ENCODE measurements around the gene FXN. TPM values are rescaled to one million over a fixed set of nuclear protein-coding genes. Genes with fewer than 3 reads are reported as not detected.
A peak's percentile ranks its signal among the peaks of the same experiment; 100 is the strongest.

Gene FXN
- total and polyA plus RNA-seq, 4 donors: 5.0 to 18.1 (median 12.8) TPM

- no CpG with 5 or more reads among the region's 2 CpGs for WGBS (ENCODE audit: insufficient coverage)
- no peaks in the 10 kb centered on the region for H3K27me3 ChIP-seq (ENCODE audit: control insufficient read depth, insufficient read depth, low read length)
- no peak for DNase-seq (ENCODE audit: low read depth in 4 of 6, low spot score in 6 of 6)
- no peaks in the 10 kb centered on the region for H3K4me1 ChIP-seq (ENCODE audit: control insufficient read depth, insufficient read depth, low read length)
- peaks cover 8% of the 10 kb centered on the region for H3K36me3 ChIP-seq (ENCODE audit: control insufficient read depth, insufficient read depth, low read length)
- no peak overlapping the region for H3K27ac ChIP-seq (ENCODE audit: low read depth, low read length)
- H3K9me3 ChIP-seq (ENCODE audit: control insufficient read depth, insufficient read depth, low read length): no peaks in the 10 kb centered on the region
- no peak overlapping the region for H3K4me3 ChIP-seq (ENCODE audit: low read depth, low read length)
Observed at GRCh38 chr9:69074801-69075200, 39.2 kb downstream of the FXN start.

DNA sequence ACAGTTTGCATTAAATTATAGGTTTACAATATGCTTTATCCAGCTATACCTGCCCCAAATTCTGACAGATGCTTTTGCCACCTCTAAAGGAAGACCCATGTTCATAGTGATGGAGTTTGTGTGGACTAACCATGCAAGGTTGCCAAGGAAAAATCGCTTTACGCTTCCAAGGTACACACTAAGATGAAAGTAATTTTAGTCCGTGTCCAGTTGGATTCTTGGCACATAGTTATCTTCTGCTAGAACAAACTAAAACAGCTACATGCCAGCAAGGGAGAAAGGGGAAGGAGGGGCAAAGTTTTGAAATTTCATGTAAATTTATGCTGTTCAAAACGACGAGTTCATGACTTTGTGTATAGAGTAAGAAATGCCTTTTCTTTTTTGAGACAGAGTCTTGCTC is 41.0 kb downstream of the FXN start:
- H3K27ac ChIP-seq (ENCODE audit: low read depth, low read length): no peak overlapping the region
- WGBS (ENCODE audit: insufficient coverage): 65% methylated on average over 2 of the region's 5 CpGs
- peak in 1 of 6 donors; percentile 22 for DNase-seq (ENCODE audit: low read depth in 4 of 6, low spot score in 6 of 6)

GRCh38 chr9:69078069-69078468 is 42.5 kb downstream of the FXN start:
- Histone ChIP-seq H3K4me1 (ENCODE audit: control insufficient read depth, insufficient read depth, low read length) (no peaks in the 10 kb centered on the region), H3K27ac (ENCODE audit: low read depth, low read length) (no peak overlapping the region), H3K4me3 (ENCODE audit: low read depth, low read length) (no peak overlapping the region), H3K27me3 (ENCODE audit: control insufficient read depth, insufficient read depth, low read length) (no peaks in the 10 kb centered on the region), H3K36me3 (ENCODE audit: control insufficient read depth, insufficient read depth, low read length) (no peaks in the 10 kb centered on the region), H3K9me3 (ENCODE audit: control insufficient read depth, insufficient read depth, low read length) (no peaks in the 10 kb centered on the region)
- 35% methylated on average over 2 of the region's 2 CpGs for WGBS (ENCODE audit: insufficient coverage)
- no peak for DNase-seq (ENCODE audit: low read depth in 4 of 6, low spot score in 6 of 6)

More for the DNA sequence above, 41.0 kb downstream of the FXN start:
- Histone ChIP-seq H3K9me3 (ENCODE audit: control insufficient read depth, insufficient read depth, low read length) (no peaks in the 10 kb centered on the region), H3K4me3 (ENCODE audit: low read depth, low read length) (no peak overlapping the region), H3K36me3 (ENCODE audit: control insufficient read depth, insufficient read depth, low read length) (no peaks in the 10 kb centered on the region), H3K27me3 (ENCODE audit: control insufficient read depth, insufficient read depth, low read length) (no peaks in the 10 kb centered on the region), H3K4me1 (ENCODE audit: control insufficient read depth, insufficient read depth, low read length) (no peaks in the 10 kb centered on the region)

GRCh38 chr9:69078581-69078980 is 43.0 kb downstream of the FXN start:
- Histone ChIP-seq H3K27ac (ENCODE audit: low read depth, low read length) (no peak overlapping the region), H3K9me3 (ENCODE audit: control insufficient read depth, insufficient read depth, low read length) (no peaks in the 10 kb centered on the region), H3K27me3 (ENCODE audit: control insufficient read depth, insufficient read depth, low read length) (no peaks in the 10 kb centered on the region), H3K4me3 (ENCODE audit: low read depth, low read length) (no peak overlapping the region), H3K4me1 (ENCODE audit: control insufficient read depth, insufficient read depth, low read length) (no peaks in the 10 kb centered on the region), H3K36me3 (ENCODE audit: control insufficient read depth, insufficient read depth, low read length) (no peaks in the 10 kb centered on the region)
- peak in 1 of 6 donors; percentile 20 for DNase-seq (ENCODE audit: low read depth in 4 of 6, low spot score in 6 of 6)
- 17% methylated on average over 1 of the region's 1 CpG for WGBS (ENCODE audit: insufficient coverage)

- Histone ChIP-seq H3K27ac (ENCODE audit: low read depth, low read length) (no peak overlapping the region), H3K4me1 (ENCODE audit: control insufficient read depth, insufficient read depth, low read length) (no peaks in the 10 kb centered on the region), H3K9me3 (ENCODE audit: control insufficient read depth, insufficient read depth, low read length) (no peaks in the 10 kb centered on the region), H3K36me3 (ENCODE audit: control insufficient read depth, insufficient read depth, low read length) (no peaks in the 10 kb centered on the region), H3K27me3 (ENCODE audit: control insufficient read depth, insufficient read depth, low read length) (no peaks in the 10 kb centered on the region), H3K4me3 (ENCODE audit: low read depth, low read length) (no peak overlapping the region)
- no peak for DNase-seq (ENCODE audit: low read depth in 4 of 6, low spot score in 6 of 6)
Observed at GRCh38 chr9:69079186-69079585, 43.6 kb downstream of the FXN start.

DNA sequence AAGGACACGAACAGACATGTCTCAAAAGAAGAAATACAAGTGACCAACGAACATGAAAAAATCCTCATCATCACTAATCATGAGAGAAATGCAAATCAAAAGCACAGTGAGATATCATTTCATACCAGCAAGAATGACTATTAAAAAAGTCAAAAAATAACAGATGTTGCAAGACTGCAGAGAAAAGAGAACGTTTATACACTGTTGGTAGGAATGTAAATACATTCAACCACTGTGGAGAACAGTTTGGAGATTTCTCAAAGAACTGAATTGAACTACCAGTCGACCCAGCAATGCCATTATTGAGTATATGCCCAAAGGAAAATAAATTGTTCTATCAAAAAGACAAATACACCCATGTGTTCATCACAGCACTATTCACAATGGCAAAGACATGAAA is 45.7 kb downstream of the FXN start:
- Histone ChIP-seq H3K36me3 (ENCODE audit: control insufficient read depth, insufficient read depth, low read length) (no peaks in the 10 kb centered on the region), H3K9me3 (ENCODE audit: control insufficient read depth, insufficient read depth, low read length) (no peaks in the 10 kb centered on the region), H3K27ac (ENCODE audit: low read depth, low read length) (no peak overlapping the region), H3K4me3 (ENCODE audit: low read depth, low read length) (no peak overlapping the region), H3K27me3 (ENCODE audit: control insufficient read depth, insufficient read depth, low read length) (no peaks in the 10 kb centered on the region), H3K4me1 (ENCODE audit: control insufficient read depth, insufficient read depth, low read length) (no peaks in the 10 kb centered on the region)
- no CpG with 5 or more reads among the region's 4 CpGs for WGBS (ENCODE audit: insufficient coverage)
- DNase-seq (ENCODE audit: low read depth in 4 of 6, low spot score in 6 of 6): no peak

- Histone ChIP-seq H3K9me3 (ENCODE audit: control insufficient read depth, insufficient read depth, low read length) (no peaks in the 10 kb centered on the region), H3K36me3 (ENCODE audit: control insufficient read depth, insufficient read depth, low read length) (no peaks in the 10 kb centered on the region), H3K27ac (ENCODE audit: low read depth, low read length) (no peak overlapping the region), H3K4me3 (ENCODE audit: low read depth, low read length) (no peak overlapping the region), H3K4me1 (ENCODE audit: control insufficient read depth, insufficient read depth, low read length) (no peaks in the 10 kb centered on the region), H3K27me3 (ENCODE audit: control insufficient read depth, insufficient read depth, low read length) (no peaks in the 10 kb centered on the region)
- no peak for DNase-seq (ENCODE audit: low read depth in 4 of 6, low spot score in 6 of 6)
- WGBS (ENCODE audit: insufficient coverage): no CpG with 5 or more reads among the region's 3 CpGs
Observed at GRCh38 chr9:69083321-69083720, 47.8 kb downstream of the FXN start.

- Histone ChIP-seq H3K27me3 (ENCODE audit: control insufficient read depth, insufficient read depth, low read length) (no peaks in the 10 kb centered on the region), H3K4me3 (ENCODE audit: low read depth, low read length) (no peak overlapping the region), H3K36me3 (ENCODE audit: control insufficient read depth, insufficient read depth, low read length) (no peaks in the 10 kb centered on the region), H3K27ac (ENCODE audit: low read depth, low read length) (no peak overlapping the region), H3K9me3 (ENCODE audit: control insufficient read depth, insufficient read depth, low read length) (no peaks in the 10 kb centered on the region), H3K4me1 (ENCODE audit: control insufficient read depth, insufficient read depth, low read length) (no peaks in the 10 kb centered on the region)
- peak in 2 of 6 donors; percentile 27 to 44 for DNase-seq (ENCODE audit: low read depth in 4 of 6, low spot score in 6 of 6)
- WGBS (ENCODE audit: insufficient coverage): 91% methylated on average over 3 of the region's 5 CpGs
Observed at GRCh38 chr9:69085569-69086283, 50.2 kb downstream of the FXN start.

DNA sequence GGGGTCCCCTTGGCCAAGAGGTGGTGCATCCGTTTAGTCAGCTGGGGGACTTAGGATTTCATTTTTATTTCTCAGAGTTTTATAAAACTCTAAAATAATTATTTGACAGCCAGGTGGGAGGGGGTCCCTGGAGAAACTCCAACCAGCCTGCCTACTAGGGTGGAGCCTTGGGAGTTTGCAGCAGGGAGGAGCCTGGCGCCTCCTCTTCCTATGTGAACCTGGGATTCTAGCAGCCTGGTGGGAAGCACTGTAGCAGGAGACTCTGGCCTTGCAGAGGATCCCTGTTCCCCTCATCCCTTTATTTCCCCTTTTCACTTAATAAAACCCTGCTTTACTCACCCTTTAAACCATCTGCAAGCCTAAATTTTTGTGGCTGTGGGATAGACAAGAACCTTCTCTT is 50.8 kb downstream of the FXN start:
- DNase-seq (ENCODE audit: low read depth in 4 of 6, low spot score in 6 of 6): no peak
- no peaks in the 10 kb centered on the region for H3K9me3 ChIP-seq (ENCODE audit: control insufficient read depth, insufficient read depth, low read length)
- 86% methylated on average over 1 of the region's 2 CpGs for WGBS (ENCODE audit: insufficient coverage)
- no peak overlapping the region for H3K4me3 ChIP-seq (ENCODE audit: low read depth, low read length)
- H3K27me3 ChIP-seq (ENCODE audit: control insufficient read depth, insufficient read depth, low read length): no peaks in the 10 kb centered on the region
- H3K36me3 ChIP-seq (ENCODE audit: control insufficient read depth, insufficient read depth, low read length): no peaks in the 10 kb centered on the region
- no peak overlapping the region for H3K27ac ChIP-seq (ENCODE audit: low read depth, low read length)
- no peaks in the 10 kb centered on the region for H3K4me1 ChIP-seq (ENCODE audit: control insufficient read depth, insufficient read depth, low read length)

- Histone ChIP-seq H3K36me3 (ENCODE audit: control insufficient read depth, insufficient read depth, low read length) (no peaks in the 10 kb centered on the region), H3K27me3 (ENCODE audit: control insufficient read depth, insufficient read depth, low read length) (no peaks in the 10 kb centered on the region), H3K9me3 (ENCODE audit: control insufficient read depth, insufficient read depth, low read length) (no peaks in the 10 kb centered on the region), H3K4me3 (ENCODE audit: low read depth, low read length) (no peak overlapping the region), H3K27ac (ENCODE audit: low read depth, low read length) (no peak overlapping the region), H3K4me1 (ENCODE audit: control insufficient read depth, insufficient read depth, low read length) (no peaks in the 10 kb centered on the region)
- DNase-seq (ENCODE audit: low read depth in 4 of 6, low spot score in 6 of 6): no peak
- 71% methylated on average over 2 of the region's 2 CpGs for WGBS (ENCODE audit: insufficient coverage)
Observed at GRCh38 chr9:69086769-69087168, 51.2 kb downstream of the FXN start.
